Measurements from ENCODE around the gene NBAS. TPM values are rescaled to one million over a fixed set of nuclear protein-coding genes. Genes with fewer than 3 reads are reported as not detected.

The NBAS gene
- total and polyA plus RNA-seq, 8 donors = 26.6 to 36.7 (median 31.1) TPM

DNA sequence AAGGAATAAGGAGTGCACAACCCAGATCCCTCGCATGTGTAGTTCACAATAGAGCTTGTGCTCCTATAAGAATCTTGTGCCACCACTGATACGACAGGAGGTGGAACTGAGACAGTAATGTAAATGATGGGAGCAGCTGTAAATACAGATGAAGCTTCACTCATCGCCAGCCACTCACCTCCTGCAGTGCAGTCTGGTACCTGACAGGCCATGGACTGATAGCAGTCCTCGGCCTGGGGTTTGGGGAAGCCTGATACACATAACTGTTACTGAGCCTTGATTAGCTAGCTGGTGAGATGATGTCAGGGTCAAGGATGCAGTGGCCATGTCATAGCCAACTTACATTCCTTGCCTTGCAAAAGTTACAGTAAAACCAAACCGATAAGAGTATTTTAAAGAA lies 376.6 kb downstream of the NBAS start:
- no peak overlapping the region for H3K27ac ChIP-seq
- H3K36me3 ChIP-seq = no peaks in the 10 kb centered on the region
- no peak for DNase-seq
- no peak for TF ChIP-seq CTCF (IDR thresholded peaks at IDR 0.05)
- no peak for ATAC-seq
- no peak overlapping the region for H3K4me3 ChIP-seq
- FAIRE-seq = no peak
- no peaks in the 10 kb centered on the region for H3K27me3 ChIP-seq
- no peaks in the 10 kb centered on the region for H3K9me3 ChIP-seq
- no peaks in the 10 kb centered on the region for H3K4me1 ChIP-seq
- 95 to 96% methylated on average over 5 of the region's 5 CpGs for WGBS, 2 donors
- intact Hi-C loops (cut with DNase I) = no loop called here

DNA sequence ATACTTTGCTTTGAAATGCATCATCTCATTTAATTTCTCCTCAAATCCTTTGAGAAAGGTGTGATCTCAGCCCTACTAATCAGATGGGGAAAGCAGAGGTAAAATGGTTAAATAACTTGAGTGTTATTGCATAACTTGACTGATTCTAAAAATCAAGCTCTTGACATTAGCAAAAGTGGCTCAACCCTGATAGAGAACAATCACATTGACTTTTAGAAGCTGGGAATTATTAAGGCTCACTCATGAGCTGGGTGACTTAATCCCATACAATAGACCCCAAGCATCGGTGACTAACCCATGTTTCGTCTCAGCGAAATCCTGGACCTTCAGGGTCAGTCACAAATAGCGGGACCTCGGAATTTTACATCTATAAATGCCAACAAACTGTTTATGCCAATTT lies 378.9 kb downstream of the NBAS start:
- 97% methylated on average over 5 of the region's 5 CpGs for WGBS, 2 donors
- intact Hi-C loops (cut with DNase I) = no loop called here
- Histone ChIP-seq H3K4me1 (no peaks in the 10 kb centered on the region), H3K27ac (no peak overlapping the region), H3K36me3 (peaks cover 0 to 4% (median 0%) of the 10 kb centered on the region in 3 donors), H3K4me3 (no peak overlapping the region), H3K9me3 (no peaks in the 10 kb centered on the region), H3K27me3 (no peaks in the 10 kb centered on the region)
- ATAC-seq (no peak), DNase-seq (no peak), FAIRE-seq (no peak)
- no peak for TF ChIP-seq CTCF (IDR thresholded peaks at IDR 0.05)

DNA sequence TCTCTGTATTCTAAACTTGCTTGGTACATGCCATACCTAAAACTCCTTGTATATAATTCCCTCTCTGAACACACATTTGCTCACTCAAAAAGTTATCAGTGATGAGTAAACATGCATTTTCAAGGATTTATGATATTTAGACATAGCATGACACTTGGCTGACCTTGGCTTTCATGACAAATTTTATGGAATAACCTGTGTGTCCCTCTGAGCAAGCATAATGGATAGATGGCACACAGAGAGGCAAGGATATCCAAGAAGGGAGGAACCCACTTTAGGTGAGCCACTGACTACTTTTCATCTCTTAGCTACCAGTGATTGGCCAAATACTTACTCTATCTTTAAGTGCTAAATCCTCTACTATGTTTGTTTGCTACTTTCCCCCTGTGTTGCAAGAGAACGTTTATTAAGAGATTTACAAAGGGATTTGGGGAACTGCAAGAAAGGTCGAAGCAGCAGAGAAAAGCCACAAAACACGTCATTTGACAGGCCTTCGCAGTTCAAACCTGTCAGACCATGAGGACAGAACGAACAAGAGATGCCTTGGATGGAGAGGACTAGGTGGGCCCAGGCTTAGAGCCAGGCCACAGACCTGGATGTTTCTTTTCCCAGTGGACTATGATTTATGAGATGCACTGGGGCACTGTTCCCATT lies 379.9 kb downstream of the NBAS start:
- H3K36me3 ChIP-seq = peaks cover 0 to 4% (median 0%) of the 10 kb centered on the region in 3 donors

DNA sequence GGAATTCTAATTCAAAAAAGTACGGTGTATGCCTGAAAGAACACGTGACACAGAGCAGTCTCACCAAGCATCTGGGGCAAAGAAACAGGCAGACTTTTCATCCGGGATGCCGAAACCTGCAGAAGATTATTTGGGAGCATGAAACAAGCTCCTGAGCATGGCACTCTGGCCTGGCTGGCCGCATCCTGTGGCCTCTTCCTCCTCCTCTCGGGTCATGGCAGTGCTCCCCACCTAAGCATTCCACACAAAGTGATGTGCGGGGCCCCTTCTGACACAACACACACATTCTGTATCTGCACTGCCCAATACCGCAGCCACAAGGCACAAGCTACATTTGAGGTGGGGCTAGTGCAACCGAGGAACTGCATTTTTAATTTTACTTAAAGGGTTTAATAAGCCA lies 380.8 kb downstream of the NBAS start:
- no peak for TF ChIP-seq CTCF (IDR thresholded peaks at IDR 0.05)
- FAIRE-seq = no peak
- Histone ChIP-seq H3K36me3 (peaks cover 0 to 4% (median 0%) of the 10 kb centered on the region in 3 donors), H3K27ac (no peak overlapping the region), H3K4me3 (no peak overlapping the region), H3K27me3 (no peaks in the 10 kb centered on the region), H3K9me3 (no peaks in the 10 kb centered on the region), H3K4me1 (no peaks in the 10 kb centered on the region)
- intact Hi-C loops (cut with DNase I) = no loop called here
- WGBS, 2 donors = 92 to 93% methylated on average over 9 of the region's 9 CpGs
- DNase-seq = no peak
- ATAC-seq = no peak

More for the DNA sequence above, 379.9 kb downstream of the NBAS start:
- no peak for TF ChIP-seq CTCF (IDR thresholded peaks at IDR 0.05)
- H3K4me1 ChIP-seq = no peaks in the 10 kb centered on the region
- intact Hi-C loops (cut with DNase I) = no loop called here
- DNase-seq = no peak
- ATAC-seq = no peak
- no peaks in the 10 kb centered on the region for H3K9me3 ChIP-seq
- H3K27me3 ChIP-seq = no peaks in the 10 kb centered on the region
- FAIRE-seq = no peak
- H3K4me3 ChIP-seq = no peak overlapping the region
- WGBS, 2 donors = 85% methylated on average over 5 of the region's 5 CpGs
- H3K27ac ChIP-seq = no peak overlapping the region

GRCh38 chr2:15178946-15179345 lies 382.2 kb downstream of the NBAS start:
- peaks cover 0 to 4% (median 0%) of the 10 kb centered on the region in 3 donors for H3K36me3 ChIP-seq
- no peak for TF ChIP-seq CTCF (IDR thresholded peaks at IDR 0.05)
- no peak overlapping the region for H3K27ac ChIP-seq
- intact Hi-C loops (cut with DNase I) = no loop called here
- 93 to 95% methylated on average over 14 of the region's 14 CpGs for WGBS, 2 donors
- H3K4me1 ChIP-seq = no peaks in the 10 kb centered on the region
- FAIRE-seq (no peak), ATAC-seq (no peak), DNase-seq (no peak)
- no peaks in the 10 kb centered on the region for H3K9me3 ChIP-seq
- no peak overlapping the region for H3K4me3 ChIP-seq
- H3K27me3 ChIP-seq = no peaks in the 10 kb centered on the region
